ENCODE results near the gene MEGF8.

Gene MEGF8

DNA sequence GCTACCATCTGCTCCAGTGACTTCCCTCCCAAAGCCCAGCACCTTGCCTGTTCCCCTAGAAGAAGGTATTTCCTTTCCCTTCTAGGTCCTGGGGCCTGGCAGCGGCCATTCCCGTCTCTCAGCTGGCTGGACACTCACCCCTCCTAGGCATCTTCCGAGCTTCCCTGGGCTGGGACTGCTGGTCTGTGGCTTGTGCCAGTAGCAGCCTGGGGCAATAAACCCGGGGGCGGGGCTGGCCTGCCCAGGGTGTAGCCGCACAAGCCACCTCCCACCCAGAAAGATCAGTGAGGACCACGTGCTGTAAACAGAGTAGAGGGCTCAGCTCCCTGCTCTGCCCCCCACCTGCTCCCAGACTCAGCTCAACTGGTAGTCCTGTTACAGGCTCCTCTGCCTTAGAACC lies 86.8 kb downstream of the MEGF8 start:
- TF ChIP-seq, protein P1, sequence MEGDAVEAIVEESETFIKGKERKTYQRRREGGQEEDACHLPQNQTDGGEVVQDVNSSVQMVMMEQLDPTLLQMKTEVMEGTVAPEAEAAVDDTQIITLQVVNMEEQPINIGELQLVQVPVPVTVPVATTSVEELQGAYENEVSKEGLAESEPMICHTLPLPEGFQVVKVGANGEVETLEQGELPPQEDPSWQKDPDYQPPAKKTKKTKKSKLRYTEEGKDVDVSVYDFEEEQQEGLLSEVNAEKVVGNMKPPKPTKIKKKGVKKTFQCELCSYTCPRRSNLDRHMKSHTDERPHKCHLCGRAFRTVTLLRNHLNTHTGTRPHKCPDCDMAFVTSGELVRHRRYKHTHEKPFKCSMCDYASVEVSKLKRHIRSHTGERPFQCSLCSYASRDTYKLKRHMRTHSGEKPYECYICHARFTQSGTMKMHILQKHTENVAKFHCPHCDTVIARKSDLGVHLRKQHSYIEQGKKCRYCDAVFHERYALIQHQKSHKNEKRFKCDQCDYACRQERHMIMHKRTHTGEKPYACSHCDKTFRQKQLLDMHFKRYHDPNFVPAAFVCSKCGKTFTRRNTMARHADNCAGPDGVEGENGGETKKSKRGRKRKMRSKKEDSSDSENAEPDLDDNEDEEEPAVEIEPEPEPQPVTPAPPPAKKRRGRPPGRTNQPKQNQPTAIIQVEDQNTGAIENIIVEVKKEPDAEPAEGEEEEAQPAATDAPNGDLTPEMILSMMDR (IDR thresholded peaks at IDR 0.05; ENCODE audit: extremely low read depth, missing control alignments): no peak
- DNase-seq (ENCODE audit: low spot score): no peak

GRCh38 chr19:42412661-42413076 lies 87.2 kb downstream of the MEGF8 start:
- TF ChIP-seq, protein P1 (IDR thresholded peaks at IDR 0.05; ENCODE audit: extremely low read depth, missing control alignments): no peak
- no peak for DNase-seq (ENCODE audit: low spot score)

GRCh38 chr19:42419309-42419708 lies 93.9 kb downstream of the MEGF8 start:
- TF ChIP-seq, protein P1 (IDR thresholded peaks at IDR 0.05; ENCODE audit: extremely low read depth, missing control alignments): no peak
- DNase-seq (ENCODE audit: low spot score): no peak

DNA sequence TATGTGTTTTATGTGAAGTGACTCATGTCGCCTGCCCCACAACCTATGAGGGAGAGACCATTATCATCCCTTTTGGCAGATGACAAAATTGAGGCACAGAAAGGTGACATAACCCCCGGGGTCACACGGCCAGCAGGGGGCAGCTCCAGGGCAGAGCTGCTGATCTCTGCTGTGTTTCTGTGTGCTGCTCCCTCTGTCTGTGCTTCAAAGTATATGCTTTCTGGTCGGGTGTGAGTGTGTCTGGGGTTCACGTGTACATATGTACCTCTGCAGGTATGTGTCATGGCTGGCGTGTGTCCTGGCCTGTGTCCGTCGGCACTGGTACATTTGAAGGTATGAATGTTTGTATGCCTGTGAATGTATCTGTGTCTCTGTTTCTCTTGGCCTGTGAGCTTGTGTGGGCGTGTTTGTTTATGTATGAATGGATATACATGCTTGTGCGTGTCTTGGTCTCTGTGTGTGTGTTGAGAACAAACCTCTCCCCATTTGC lies 94.7 kb downstream of the MEGF8 start:
- TF ChIP-seq, protein P1 (IDR thresholded peaks at IDR 0.05; ENCODE audit: extremely low read depth, missing control alignments): peak; percentile 93

GRCh38 chr19:42421101-42421500 lies 95.7 kb downstream of the MEGF8 start:
- DNase-seq (ENCODE audit: low spot score): no peak
- TF ChIP-seq, protein P1 (IDR thresholded peaks at IDR 0.05; ENCODE audit: extremely low read depth, missing control alignments): no peak

More for the DNA sequence above, 94.7 kb downstream of the MEGF8 start:
- DNase-seq (ENCODE audit: low spot score): peak; percentile 88

- DNase-seq (ENCODE audit: low spot score): no peak
These were observed 96.2 kb downstream of the MEGF8 start for GRCh38 chr19:42421591-42422031.

DNA sequence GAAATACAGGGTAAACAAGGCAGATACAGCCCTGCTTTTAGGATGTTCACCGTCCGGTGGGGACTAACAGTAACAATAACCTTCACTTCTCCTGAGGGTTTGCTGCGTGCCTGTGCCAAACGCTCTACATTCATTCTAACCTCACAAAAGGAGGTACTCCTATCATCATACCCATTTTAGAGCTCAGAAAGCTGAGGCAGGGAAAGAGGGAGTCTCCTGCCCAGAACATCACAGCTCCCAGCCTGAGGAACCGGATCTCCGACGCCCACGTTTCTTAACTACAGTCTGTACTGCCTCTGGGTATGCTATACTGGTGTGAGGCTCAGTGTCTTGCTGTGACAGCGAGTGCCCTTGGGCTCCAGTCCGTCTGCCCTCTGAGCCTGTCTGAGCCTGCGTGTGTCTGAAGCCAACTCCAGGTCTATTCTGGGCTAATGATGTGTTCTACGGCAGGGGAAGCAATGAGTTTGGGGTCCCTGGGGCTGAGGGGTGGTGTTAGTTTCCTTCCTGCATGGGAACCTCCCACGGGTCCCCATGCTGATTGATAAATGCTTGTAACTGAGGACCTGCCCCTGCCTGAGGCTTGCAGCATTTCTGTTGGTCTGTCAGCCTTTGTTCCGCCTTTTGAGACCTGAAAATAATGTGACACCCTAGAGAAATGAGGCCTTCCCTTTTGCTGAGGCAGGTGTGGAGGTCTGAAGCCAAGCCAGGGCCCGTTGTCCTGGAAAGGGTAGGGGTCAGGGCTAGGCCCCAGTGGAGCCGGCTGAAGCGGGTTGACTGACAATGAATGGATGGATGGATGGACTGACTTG lies 96.9 kb downstream of the MEGF8 start:
- TF ChIP-seq, protein P1 (IDR thresholded peaks at IDR 0.05; ENCODE audit: extremely low read depth, missing control alignments): no peak
- DNase-seq (ENCODE audit: low spot score): peak; percentile 46

More at GRCh38 chr19:42421591-42422031, 96.2 kb downstream of the MEGF8 start:
- TF ChIP-seq, protein P1 (IDR thresholded peaks at IDR 0.05; ENCODE audit: extremely low read depth, missing control alignments): no peak

All from GM20000 (cell line).